SW480 (cell line): Measurements from ENCODE around the gene PTPRS.

ENCODE experiments used
- DNase-seq: peaks from one replicate; pipeline ENCODE4 v3.0.0-alpha.2; 2016; ENCODE audit warnings: low spot score

The PTPRS gene

DNA sequence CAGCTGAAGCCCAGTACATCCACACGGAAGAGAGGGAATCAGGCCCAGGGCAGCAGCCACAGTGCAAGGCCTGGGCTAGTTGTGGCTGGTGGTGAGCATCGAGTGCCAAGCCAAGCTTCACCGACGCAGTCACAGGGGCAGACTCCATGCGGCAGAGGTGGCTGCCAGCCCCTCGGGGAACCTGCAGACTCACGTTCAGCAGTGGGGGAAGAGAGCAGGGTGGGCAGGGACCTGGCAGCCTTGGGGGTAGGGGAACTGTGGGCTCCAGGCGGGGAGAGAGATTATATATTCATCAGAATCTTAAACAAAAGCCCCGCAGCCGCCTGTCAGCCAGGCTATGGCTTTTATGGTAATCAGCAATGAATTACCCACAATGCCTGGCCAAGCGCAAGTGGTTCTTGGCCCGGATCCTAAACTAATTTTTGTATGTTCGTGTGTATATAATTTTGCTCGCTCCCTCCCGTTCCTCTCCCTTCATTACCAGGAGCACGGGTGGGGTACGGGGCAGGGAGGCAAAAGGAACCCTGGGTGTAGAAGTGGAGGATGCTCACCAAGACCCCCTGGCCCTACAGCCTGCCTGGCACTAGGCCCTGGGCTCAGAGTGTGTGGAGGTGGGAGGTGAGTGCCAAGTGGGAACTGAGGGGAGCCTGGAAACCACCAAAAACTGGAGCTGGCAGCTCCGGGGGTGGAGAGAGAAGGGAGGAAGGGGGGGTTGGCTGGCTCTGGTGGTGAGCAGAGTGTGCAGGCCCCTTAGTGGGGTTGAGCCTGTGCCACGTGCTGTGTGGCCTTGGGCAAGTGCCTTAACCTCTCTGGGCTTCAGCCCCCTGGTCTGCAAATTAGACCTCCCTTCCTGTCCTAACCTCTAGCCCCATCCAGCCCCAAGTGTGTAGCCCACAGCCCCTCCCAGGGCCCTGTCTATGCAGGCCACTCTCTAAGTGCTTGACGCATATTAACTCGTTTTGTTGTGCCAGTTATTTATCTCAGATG lies 31.9 kb downstream of the PTPRS start:
- DNase-seq = no peak

DNA sequence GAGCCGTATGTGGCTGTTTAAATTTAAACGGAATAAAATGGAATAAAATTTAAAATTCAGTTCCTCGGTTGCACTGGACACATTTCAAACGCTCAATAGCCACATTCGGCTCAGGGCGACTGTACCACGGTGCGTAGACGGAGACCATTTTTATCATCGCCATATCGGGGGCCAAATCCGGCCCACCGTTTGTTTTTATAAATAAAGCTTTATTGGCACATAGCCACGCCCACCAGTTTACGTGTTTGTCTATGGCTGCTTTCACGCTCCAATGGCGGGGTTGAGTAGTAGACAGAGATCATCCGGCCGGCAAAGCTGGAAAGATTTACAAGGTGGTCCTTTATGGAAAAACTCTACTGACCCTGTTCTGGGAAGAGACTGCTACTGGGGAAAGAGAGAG lies 33.0 kb downstream of the PTPRS start:
- no peak for DNase-seq

DNA sequence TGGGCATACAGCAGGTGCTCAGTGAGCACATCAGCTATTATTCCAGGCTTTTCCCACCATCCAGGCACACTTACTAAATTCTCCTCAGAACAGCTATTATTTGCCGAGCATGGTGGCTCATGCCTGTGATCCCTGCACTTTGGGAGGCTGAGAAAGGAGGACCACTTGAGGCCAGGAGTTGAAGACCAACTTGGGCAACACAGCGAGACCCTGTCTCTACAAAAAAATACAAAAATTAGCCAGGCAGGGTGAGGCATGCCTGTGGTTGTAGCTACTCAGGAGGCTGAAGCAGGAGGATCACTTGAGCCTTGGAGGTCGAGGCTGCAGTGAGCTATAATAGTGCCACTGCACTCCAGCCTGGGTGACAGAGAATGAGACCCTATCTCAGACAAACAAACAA lies 35.4 kb downstream of the PTPRS start:
- no peak for DNase-seq

DNA sequence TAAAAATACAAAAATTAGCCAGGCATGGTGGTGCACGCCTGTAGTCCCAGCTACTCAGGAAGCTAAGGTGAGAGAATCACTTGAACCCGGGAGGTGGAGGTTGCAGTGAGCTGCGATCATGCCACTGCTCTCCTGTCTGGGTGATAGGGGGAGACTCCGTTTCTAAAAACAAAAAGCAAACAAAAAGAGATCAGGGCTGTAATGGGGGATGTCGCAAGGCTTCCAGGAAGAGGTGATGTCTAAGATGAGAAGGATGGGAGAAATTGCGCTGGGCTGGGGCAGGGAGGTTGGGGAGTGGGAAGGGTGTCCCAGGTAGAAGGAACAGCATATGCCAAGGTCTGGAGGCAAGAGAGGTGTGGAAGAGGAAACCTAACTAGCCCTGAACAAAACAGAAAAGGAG lies 36.1 kb downstream of the PTPRS start:
- DNase-seq = no peak

DNA sequence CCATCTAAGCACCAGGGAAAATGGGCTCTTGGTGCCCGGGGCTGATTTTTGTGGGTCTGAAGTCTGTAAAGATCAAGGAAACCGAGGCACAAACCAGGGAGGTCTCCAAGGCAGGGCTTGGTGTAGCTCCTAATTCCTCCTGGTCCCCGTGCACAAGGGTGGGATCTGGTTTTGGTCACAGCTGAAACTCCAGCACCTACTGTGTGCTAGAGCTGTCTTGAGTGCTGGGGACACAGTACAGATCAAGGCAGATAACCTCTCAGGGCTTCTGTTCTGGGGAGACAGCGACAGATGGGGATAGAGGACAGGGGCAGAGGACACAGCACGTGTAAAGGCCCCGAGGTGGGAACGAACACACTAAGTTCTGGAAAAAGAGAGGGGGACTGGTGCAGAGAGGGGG lies 37.4 kb downstream of the PTPRS start:
- DNase-seq = no peak

DNA sequence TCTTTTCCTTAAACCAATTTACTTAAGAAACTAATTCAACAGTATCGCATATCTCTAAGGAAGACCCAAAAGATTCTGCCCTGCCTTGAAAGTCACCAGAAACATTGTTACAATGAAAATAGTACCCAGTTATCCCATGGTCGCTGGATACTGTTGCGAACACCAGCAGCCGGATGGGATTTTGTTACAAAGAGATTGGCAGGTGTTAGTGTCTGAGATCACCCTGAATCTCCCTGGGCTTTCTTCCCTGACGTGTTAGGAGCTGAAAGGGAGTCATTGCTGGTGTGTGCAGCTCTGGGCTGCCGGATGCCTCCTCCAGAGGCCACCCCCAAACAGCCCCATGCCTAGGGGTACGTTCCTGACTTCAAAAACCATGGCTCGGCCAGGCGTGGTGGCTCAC lies 38.2 kb downstream of the PTPRS start:
- DNase-seq = no peak

DNA sequence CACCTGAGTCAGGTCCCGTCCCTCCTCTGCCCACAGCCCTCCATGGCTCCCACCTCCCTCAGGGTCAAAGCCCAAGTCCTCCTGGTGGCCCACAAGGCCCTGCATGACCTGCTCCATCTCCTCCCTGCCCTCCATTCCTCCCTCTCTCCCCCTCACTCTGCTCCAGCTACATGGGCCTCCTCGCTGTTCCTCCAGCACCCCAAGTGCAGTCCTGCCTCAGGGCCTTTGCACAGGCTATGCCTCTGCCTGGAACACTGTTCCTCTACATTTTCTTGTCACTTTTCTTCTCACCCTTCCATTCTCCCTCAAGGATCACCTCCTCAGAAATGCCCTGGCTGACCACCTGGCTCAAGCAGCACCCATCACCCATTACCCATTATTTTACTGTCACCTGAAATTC lies 41.5 kb downstream of the PTPRS start:
- DNase-seq = no peak

DNA sequence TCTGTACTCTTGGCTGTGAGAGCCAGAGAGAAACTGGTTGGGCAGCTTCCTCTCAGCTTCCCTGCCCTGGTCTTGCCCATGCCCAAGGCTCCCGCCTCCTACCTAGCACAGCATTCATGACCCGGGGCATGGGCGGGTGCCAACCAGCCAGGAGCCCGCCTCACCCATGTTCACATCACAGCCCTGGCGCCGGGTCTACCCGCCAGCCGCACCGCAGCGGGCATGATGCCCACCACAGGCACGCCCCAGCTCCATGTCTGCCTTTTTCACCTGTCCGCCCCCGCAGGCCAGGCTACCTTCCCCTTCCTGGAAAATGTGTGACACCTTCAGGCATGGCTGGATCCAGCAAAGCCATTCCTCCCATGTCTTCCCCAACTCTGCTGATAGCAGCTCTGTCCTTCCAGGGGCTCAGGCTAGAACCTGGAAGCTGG lies 42.1 kb downstream of the PTPRS start:
- no peak for DNase-seq

DNA sequence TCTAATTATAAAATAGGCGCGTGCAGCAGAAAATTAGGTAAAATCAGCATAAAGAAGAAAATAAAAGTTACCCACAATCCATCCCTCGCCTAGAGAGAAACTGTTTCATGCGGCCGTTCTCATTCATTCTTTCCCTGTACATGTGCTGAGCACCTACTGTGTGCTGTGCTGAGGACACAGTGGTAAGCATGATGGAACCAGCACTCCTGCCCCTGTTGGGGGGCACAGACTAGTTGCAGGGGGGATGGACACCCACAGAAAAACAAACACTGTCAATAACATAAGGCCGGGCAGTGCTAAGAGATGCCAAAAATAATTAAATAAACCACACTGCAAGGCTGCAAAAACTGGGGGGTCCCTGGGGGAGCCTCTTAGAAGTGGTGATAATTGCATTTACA lies 43.3 kb downstream of the PTPRS start:
- DNase-seq = no peak

DNA sequence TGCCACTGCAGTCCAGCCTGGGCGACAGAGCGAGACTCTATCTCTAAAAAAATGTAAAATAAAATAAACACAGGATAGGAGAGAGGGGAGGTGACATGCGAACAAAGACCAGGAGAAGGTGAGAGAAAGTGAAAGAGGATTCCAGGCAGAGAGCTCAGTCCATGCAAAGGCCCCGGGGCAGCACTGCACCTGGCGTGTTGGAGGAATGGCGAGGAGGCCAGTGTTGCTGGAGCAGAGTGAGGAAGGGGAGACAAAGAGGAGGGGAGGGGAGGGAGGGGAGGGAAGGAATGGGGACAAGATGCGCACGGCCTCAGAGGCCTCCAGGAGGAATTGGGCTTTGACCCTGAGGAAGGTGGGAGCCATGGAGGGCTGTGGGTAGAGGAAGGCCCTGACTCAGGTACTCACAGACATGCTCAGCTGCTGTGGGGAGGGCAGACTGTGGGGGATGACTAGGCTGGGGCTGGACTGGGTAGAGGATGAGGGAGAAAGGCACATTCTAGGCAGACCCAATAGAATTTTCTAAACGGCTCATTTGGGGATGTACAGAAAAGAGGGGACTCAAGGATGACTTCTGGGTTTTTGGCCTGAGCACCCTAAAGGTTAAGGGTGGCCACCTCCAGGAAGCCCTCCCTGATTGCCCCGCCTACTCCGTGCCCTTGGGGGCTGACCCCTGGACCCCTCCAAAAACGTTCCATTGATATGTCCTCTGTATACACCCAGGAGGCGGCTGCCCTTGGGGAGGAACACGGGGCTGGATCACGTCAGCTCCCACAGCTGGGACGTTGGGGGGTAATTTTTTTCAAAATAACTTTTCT lies 43.9 kb downstream of the PTPRS start:
- no peak for DNase-seq

DNA sequence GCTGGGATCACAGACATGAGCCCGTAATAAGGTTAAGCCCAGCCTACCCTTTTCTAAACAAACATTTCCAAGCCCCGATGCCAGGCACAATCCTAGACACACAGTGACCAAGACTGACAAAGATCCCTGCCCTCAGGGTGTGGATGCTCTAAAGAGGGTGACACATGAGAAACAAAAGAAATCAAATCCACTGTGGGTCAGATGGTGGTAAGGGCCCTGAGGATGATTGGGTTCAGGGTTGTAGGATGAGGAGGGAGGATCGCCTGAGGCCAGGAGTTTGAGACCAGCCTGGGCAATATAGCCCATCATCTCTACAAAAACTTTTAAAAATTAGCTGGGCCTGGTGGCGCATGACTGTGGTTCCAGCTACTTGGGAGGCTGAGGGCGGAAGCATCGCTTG lies 44.6 kb downstream of the PTPRS start:
- no peak for DNase-seq

DNA sequence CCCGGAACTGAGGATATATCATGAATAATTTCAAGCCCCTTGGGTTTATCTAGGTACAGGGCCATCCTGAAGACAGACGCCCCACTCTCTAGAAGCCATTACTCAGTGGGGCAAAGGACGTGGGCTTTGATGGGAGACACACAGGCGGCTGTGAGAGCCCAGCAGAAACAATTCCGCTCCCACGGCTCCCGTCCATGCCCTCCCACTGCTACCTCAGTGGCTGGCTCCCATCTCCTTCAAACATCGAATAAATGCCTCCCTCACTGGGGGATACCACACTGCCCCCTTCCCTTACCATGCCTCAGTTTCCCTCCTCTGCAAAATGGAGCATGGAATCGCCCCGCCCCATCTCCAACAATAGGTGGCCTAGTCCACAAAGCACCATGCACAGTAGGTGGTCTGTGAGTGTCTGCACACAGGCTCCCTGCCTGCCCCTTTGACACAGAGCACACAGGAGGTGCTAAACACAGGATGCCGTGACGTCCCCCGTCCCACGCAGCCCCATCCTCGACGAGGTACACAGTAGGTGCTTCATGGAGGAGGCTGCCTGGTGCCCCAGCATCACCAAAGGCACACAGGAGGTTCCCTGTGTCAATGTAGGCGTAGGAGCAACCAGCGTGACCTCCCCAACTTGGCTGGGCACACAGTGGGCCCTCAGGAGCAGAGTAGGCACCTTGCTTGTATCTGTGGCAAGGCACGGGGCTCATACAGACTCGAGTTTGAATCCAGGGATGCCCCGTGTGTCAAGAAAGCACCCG lies 46.0 kb downstream of the PTPRS start:
- DNase-seq = no peak

DNA sequence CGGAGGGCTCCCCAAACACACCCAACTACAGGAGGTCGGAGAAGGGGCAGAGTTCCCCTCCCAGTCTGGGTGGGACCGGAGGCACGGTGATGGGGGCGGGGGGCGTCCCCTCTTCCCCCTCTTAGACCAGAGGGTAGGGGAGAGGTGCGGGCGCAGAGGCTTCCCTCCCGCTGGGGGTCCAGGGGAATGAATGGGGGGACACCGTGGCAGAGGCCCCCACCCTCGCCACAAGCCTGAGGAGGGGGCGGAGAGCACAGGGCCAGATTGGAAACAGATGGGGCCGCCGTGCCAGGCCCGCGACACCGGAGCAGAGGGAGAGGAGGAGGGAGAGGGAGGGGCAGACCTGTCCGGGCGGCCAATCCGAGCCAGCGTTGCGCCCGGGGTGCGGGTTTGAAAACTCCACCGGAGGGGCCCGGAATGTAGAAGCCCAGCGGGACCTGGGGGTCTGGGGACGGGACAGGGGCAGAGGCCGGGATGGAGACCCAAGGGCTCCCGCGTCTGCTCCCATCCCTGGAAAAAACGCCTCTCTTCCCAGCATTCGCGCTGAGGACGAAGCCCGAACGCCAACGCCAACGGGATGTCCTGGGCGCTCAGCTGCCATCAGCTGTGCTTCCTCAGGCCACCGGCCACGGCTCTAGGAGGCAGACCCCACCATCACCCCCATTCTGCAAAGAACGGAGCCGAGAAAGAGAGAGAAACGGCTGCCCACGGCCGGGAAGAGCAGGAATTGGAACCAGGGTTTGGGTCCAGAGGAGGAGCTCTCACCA lies 46.8 kb downstream of the PTPRS start:
- DNase-seq = no peak

DNA sequence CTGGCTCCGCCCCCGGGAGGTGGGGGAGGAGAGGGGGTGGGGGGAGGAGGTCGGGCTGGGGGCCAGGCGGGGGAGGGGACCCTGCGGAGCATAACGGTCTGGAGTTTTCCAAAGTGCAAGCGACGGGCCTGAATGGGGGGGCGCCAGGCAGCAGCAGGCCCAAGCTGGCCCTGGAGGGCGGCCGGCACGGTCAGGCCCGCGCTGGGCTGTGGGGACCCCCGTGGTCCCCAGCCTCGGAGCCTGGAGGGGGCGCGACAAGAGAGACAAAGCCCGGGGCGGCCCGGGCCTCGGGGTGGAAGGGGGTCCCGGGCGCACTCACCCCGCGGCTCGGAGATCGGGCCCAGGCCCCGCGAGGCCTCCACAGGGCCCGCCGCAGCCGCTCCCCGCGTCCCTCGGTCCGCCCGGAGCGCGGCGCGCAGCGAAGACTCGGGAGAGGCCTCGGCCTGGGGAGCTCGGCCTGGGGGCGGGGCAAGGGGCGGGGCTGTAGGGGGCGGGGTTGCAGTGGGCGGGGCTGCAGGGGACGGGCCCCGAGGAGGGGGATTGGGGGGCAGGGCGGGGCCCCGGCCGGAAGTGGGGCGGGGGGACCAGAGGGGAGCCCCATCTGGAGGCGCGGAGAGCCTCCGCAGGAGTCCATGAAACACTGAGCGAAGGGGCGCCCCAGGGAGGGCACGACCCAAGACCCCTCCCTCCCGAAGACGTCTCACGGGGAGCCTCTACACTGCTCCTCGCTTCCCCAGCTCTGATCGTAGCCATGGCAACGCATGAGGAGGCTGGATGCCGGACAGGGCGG lies 47.6 kb downstream of the PTPRS start:
- DNase-seq = peak; percentile 31

DNA sequence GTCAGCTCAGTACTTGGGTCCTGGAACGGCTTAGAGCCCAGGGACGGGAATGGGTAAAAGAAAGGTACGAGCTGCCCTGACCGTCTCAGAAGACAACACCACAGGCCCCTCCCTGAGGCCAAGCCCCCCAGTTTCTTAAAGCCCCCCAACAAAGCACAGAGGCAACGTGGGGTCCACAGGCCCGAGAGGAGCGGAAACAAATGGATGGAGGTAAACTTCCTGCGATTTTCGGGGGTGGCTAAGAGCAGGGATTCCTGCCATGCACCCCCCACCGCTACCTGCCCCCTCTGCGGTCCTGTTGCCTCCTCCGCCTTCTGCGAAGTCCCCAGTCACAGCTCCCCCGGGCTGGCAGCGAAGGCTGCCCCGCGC lies 48.2 kb downstream of the PTPRS start:
- no peak for DNase-seq

DNA sequence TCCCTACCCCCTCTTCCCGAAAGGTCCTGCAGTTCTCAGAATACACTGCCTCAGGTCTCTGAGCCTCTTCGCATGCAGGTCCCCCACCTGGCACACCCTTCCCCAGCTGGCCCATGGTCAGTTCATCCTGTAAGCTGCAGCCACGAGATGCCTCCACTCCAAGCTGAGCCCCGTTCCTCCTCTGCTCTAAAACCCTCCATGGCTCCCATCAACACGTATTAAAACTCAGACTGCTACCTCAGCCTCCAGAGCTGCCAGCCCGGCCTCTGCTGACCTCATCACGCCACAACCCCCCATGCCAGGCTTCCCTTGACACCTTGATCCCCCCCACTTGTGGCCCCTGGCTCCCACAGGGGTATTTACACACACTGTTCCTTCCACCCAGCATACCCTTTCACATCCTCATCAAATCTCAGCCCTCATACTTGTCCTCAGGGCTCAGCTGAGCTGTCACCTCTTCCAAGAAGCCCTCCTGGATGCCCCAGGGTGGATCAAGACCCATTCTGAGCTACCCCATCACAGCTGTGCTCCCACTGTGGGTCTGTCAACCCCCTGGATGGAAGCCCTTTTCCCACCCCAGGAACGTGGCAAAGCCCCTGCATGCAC lies 48.9 kb downstream of the PTPRS start:
- no peak for DNase-seq
